Tibial nerve (tissue), 4 donors: ENCODE data around the gene TRIM24.

Source experiments
- CTCF ChIP-seq, 5 experiments: fragments of 200-600 bp in 3 of 5; fragments of 450-650 bp in 2 of 5; sonication (generic) in 3 of 5; IDR thresholded peaks; one replicate each; pipeline ENCODE4 v1.5.1; 2016 to 2019; ENCODE audit warnings: antibody characterized with exemption in 5 of 5, mild to moderate bottlenecking in 3 of 5, moderate library complexity in 2 of 5
- EP300 ChIP-seq, 2 donors: sonication (generic); formaldehyde crosslinking; IDR thresholded peaks; one replicate each; pipeline ENCODE4 v1.6.1; 2017; ENCODE audit warnings: antibody characterized with exemption in 2 of 2, mild to moderate bottlenecking in 1 of 2

GRCh38 chr7:138520742-138521141 is 60.7 kb downstream of the TRIM24 start:
- TF ChIP-seq EP300 (IDR thresholded peaks at IDR 0.05) (no peak), CTCF (IDR thresholded peaks at IDR 0.05) (no peak)
